ENCODE measurements around the gene OR2F1. TPM values are rescaled to one million over a fixed set of nuclear protein-coding genes. Genes with fewer than 3 reads are reported as not detected.

OR2F1 gene
- total RNA-seq, 1 experiment from 2014 or later = not detected

DNA sequence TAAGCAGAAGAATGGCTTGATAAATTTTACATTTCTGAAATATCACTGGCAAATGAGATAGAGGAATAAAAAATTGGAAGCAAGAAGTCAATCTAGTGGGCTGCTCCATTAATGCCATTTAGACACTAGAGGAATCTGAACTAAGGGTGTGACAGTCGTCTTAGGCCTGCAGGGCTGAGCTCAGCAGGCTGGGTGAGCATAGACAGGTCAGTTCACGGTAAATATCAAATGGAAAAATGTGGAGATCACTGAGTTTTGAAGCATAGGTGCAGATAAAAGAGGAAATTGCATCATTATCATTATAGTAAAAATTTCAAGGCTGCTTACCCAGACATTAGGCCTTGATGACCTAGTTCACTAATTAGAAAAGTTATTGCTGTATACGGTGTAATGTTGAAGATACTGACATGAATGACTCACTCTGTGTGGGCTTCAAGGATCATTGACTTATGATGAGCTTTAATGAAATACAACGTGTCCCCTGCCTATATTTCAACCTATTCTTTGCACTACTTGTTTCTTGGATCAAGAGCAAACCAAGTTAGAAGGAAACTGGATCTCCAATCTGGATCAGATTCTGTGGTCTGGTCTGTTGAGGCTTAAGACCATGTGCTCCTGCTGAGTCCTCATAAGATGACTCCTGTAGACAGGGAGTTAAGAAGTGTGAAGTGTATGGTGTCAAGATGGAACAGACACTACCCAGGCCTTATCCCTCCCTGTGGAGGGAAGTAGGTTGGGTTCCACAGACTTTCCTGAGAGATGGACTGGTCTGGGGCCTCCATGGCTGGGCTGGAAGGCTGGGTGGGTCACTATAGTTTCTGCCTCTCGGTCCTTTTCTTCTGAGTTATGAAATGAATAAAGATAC lies 16.0 kb upstream of the OR2F1 start:
- Mint-ChIP-seq H3K9me3 (ENCODE audit: unreplicated experiment) (peaks cover 11% of the 10 kb centered on the region), H3K4me1 (ENCODE audit: low read depth, unreplicated experiment) (peaks cover 21% of the 10 kb centered on the region), H3K27ac (ENCODE audit: unreplicated experiment) (no peak overlapping the region), H3K36me3 (ENCODE audit: insufficient read depth, unreplicated experiment) (no peaks in the 10 kb centered on the region), H3K4me3 (ENCODE audit: unreplicated experiment) (no peak overlapping the region), H3K27me3 (ENCODE audit: insufficient read depth, unreplicated experiment) (no peaks in the 10 kb centered on the region)
- DNase-seq = no peak
- intact Hi-C loops (cut with micrococcal nuclease; ENCODE audit: unreplicated experiment) = no loop called here
- Histone ChIP-seq H3K4me3 (ENCODE audit: low read depth, low read length) (no peak overlapping the region), H3K9me3 (no peaks in the 10 kb centered on the region), H3K27me3 (replicated peaks; ENCODE audit: control insufficient read depth, insufficient read depth, low read length) (no peaks in the 10 kb centered on the region), H3K36me3 (ENCODE audit: control insufficient read depth, insufficient read depth, low read length) (no peaks in the 10 kb centered on the region), H3K4me1 (peaks cover 15% of the 10 kb centered on the region)
- ChIA-PET POLR2A (no interaction called here), CTCF (no interaction called here)
- no TSS peak for BruUV-seq (replicated peaks)
- TF ChIP-seq, protein P1, sequence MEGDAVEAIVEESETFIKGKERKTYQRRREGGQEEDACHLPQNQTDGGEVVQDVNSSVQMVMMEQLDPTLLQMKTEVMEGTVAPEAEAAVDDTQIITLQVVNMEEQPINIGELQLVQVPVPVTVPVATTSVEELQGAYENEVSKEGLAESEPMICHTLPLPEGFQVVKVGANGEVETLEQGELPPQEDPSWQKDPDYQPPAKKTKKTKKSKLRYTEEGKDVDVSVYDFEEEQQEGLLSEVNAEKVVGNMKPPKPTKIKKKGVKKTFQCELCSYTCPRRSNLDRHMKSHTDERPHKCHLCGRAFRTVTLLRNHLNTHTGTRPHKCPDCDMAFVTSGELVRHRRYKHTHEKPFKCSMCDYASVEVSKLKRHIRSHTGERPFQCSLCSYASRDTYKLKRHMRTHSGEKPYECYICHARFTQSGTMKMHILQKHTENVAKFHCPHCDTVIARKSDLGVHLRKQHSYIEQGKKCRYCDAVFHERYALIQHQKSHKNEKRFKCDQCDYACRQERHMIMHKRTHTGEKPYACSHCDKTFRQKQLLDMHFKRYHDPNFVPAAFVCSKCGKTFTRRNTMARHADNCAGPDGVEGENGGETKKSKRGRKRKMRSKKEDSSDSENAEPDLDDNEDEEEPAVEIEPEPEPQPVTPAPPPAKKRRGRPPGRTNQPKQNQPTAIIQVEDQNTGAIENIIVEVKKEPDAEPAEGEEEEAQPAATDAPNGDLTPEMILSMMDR (IDR thresholded peaks at IDR 0.05; ENCODE audit: insufficient read depth in 1 of 2, low read depth in 1 of 2, low read length in 1 of 2, severe bottlenecking in 1 of 2, unreplicated experiment in 1 of 2) = no peak

DNA sequence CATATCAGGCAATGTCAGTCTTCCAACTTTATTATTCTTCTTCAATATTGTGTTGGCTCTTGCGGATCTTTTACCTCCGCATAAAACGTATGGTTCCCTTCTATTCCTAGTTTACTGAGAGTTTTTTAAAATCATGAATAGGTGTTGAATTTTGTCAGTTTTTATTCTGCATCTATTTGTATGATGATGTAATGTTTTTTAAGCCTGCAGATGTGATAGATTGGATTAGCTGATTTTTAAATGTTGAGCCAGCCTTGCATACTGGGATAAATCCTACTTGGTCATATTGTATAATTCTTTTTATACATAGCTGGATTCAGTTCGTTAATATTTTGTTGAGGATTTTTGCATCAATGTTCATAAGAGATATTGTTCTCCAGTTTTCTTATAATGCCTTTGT lies 9.2 kb upstream of the OR2F1 start:
- Histone ChIP-seq H3K27me3 (replicated peaks; ENCODE audit: control insufficient read depth, insufficient read depth, low read length) (no peaks in the 10 kb centered on the region), H3K4me3 (ENCODE audit: low read depth, low read length) (no peak overlapping the region), H3K9me3 (no peaks in the 10 kb centered on the region; the same call in 1 of the 2 replicates), H3K4me1 (no peaks in the 10 kb centered on the region), H3K36me3 (ENCODE audit: control insufficient read depth, insufficient read depth, low read length) (no peaks in the 10 kb centered on the region)
- TF ChIP-seq, protein P1 (IDR thresholded peaks at IDR 0.05; ENCODE audit: insufficient read depth in 1 of 2, low read depth in 1 of 2, low read length in 1 of 2, severe bottlenecking in 1 of 2, unreplicated experiment in 1 of 2) = no peak
- H3K27ac Mint-ChIP-seq (ENCODE audit: unreplicated experiment) = no peak overlapping the region
- intact Hi-C loops (cut with micrococcal nuclease; ENCODE audit: unreplicated experiment) = no loop called here
- no peak for DNase-seq
- H3K9me3 Mint-ChIP-seq (ENCODE audit: unreplicated experiment) = peaks cover 28% of the 10 kb centered on the region
- peaks cover 7% of the 10 kb centered on the region for H3K4me1 Mint-ChIP-seq (ENCODE audit: low read depth, unreplicated experiment)
- H3K4me3 Mint-ChIP-seq (ENCODE audit: unreplicated experiment) = no peak overlapping the region
- ChIA-PET CTCF (no interaction called here), POLR2A (no interaction called here)
- no peaks in the 10 kb centered on the region for H3K27me3 Mint-ChIP-seq (ENCODE audit: insufficient read depth, unreplicated experiment)
- no peaks in the 10 kb centered on the region for H3K36me3 Mint-ChIP-seq (ENCODE audit: insufficient read depth, unreplicated experiment)
- BruUV-seq (replicated peaks) = no TSS peak

DNA sequence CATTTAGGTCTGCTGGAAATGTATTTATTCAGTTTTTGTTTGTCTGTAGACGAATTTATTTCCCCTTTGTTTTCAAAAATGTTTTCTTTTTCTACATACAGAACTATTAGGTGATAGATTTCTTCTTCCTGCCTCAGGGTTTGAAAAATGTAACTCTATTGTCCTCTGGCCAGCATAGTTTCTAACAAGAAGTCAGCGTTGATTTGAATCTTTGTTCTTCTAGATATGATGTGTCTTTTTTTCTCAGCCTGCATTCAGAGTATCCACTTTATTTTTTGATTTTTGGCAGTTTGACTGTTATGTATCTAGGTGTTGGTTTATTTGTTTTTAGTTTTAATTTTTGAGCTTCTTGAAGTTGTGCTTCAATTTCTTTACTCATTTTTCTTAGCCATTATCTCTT lies 7.5 kb upstream of the OR2F1 start:
- H3K36me3 ChIP-seq (ENCODE audit: control insufficient read depth, insufficient read depth, low read length) = no peaks in the 10 kb centered on the region
- no peak for DNase-seq
- H3K4me1 ChIP-seq = no peaks in the 10 kb centered on the region
- H3K4me3 ChIP-seq (ENCODE audit: low read depth, low read length) = no peak overlapping the region
- ChIA-PET CTCF (no interaction called here), POLR2A (no interaction called here)
- intact Hi-C loops (cut with micrococcal nuclease; ENCODE audit: unreplicated experiment) = no loop called here
- Mint-ChIP-seq H3K36me3 (ENCODE audit: insufficient read depth, unreplicated experiment) (no peaks in the 10 kb centered on the region), H3K27ac (ENCODE audit: unreplicated experiment) (no peak overlapping the region), H3K4me1 (ENCODE audit: low read depth, unreplicated experiment) (peaks cover under 1% of the 10 kb centered on the region), H3K27me3 (ENCODE audit: insufficient read depth, unreplicated experiment) (no peaks in the 10 kb centered on the region), H3K4me3 (ENCODE audit: unreplicated experiment) (no peak overlapping the region), H3K9me3 (ENCODE audit: unreplicated experiment) (peaks cover 28% of the 10 kb centered on the region)
- H3K9me3 ChIP-seq = no peaks in the 10 kb centered on the region; the same call in 1 of the 2 replicates
- no TSS peak for BruUV-seq (replicated peaks)
- TF ChIP-seq, protein P1 (IDR thresholded peaks at IDR 0.05; ENCODE audit: insufficient read depth in 1 of 2, low read depth in 1 of 2, low read length in 1 of 2, severe bottlenecking in 1 of 2, unreplicated experiment in 1 of 2) = no peak
- no peaks in the 10 kb centered on the region for H3K27me3 ChIP-seq (replicated peaks; ENCODE audit: control insufficient read depth, insufficient read depth, low read length)
